Aorta (tissue), 5 donors: ENCODE data around the gene HSD17B11. TPM values are rescaled to one million over a fixed set of nuclear protein-coding genes. Genes with fewer than 3 reads are reported as not detected.
"Not testable (repeated sequence)": the region's sequence is repeated elsewhere in the genome, so short reads cannot be mapped to it uniquely, and the experiment has no call there.

Experiments
- ATAC-seq: fragments of 200-7000 bp; cut with Tn5 transposase; one replicate; pipeline ENCODE4 v1.9.1; 2022; ENCODE audit warnings: moderate library complexity; ENCODE audit not compliant: low FRiP score
- DNase-seq, 2 donors: peaks; one replicate each; pipeline ENCODE4 v3.0.0-alpha.2; 2020
- H3K27ac ChIP-seq, 2 donors: one replicate each; pipeline ENCODE4 v1.5.1; 2013; ENCODE audit warnings: low read length in 2 of 2, mild to moderate bottlenecking in 2 of 2, moderate library complexity in 2 of 2, control low read depth in 1 of 2, inconsistent platforms in 1 of 2, low read depth in 1 of 2
- H3K27me3 ChIP-seq, 2 donors: one replicate each; pipeline ENCODE4 v1.6.1; 2013; ENCODE audit warnings: control low read depth in 1 of 2, low read length in 1 of 2, mild to moderate bottlenecking in 1 of 2, moderate library complexity in 1 of 2; ENCODE audit not compliant: insufficient read depth in 2 of 2, control insufficient read depth in 1 of 2
- H3K36me3 ChIP-seq, 2 donors: one replicate each; pipeline ENCODE4 v1.6.1; 2013; ENCODE audit warnings: control low read depth in 1 of 2, low read length in 1 of 2, mild to moderate bottlenecking in 1 of 2; ENCODE audit not compliant: insufficient read depth in 2 of 2, control insufficient read depth in 1 of 2
- H3K4me1 ChIP-seq, 2 donors: one replicate each; pipeline ENCODE4 v1.6.1; 2013; ENCODE audit warnings: low read length in 2 of 2, control low read depth in 1 of 2, mild to moderate bottlenecking in 1 of 2, moderate library complexity in 1 of 2; ENCODE audit not compliant: insufficient read depth in 2 of 2, control insufficient read depth in 1 of 2
- H3K4me3 ChIP-seq, 2 donors: one replicate each; pipeline ENCODE4 v1.5.1; 2013; ENCODE audit warnings: low read length in 2 of 2, control low read depth in 1 of 2, mild to moderate bottlenecking in 1 of 2
- H3K9me3 ChIP-seq: one replicate; pipeline ENCODE4 v1.6.1; 2013; ENCODE audit warnings: mild to moderate bottlenecking, low read length; ENCODE audit not compliant: control insufficient read depth
- WGBS, 2 donors: extraction: QIAGEN DNeasy Blood & Tissue Kit; methylation state at CpG; one replicate each; pipeline ENCODE4 v1.1.7; 2013; 5-methylcytosine and 5-hydroxymethylcytosine counted together
- intact Hi-C, 2 donors: fragments of 100-400 bp; cut with DNase I; formaldehyde crosslinking; loops; one replicate each; pipeline versions ENCODE4 v1.14.2 to v1.15.0; 2022
- polyA plus RNA-seq, 2 donors: library from polyadenylated mRNA; stranded (reverse); fragments of 200-250 nt; gene quantifications; one replicate each; pipeline ENCODE4 v1.2.3, GENCODE V29; 2013
- total RNA-seq, 2 donors: library from RNA; stranded (reverse); fragmentation: NEBNext Ultra II Directional; extraction: Animal tissue kit (Norgen Biotek cat#: 25700); gene quantifications; one replicate each; pipeline ENCODE4 v1.2.1, GENCODE V29; 2021
- donor health status: healthy with polysubstance abuse.
- donor health status: Bipolar disorder and iron deficiency.
- donor health status: DM: no; HTN: no; CAD: no.
- donor health status: DM: no; HTN: no; CAD: no.
- donor health status: DM: yes; HTN: yes; CAD: no.

Gene HSD17B11
- total and polyA plus RNA-seq, 4 donors: 35.5 to 77.6 (median 63.7) TPM

DNA sequence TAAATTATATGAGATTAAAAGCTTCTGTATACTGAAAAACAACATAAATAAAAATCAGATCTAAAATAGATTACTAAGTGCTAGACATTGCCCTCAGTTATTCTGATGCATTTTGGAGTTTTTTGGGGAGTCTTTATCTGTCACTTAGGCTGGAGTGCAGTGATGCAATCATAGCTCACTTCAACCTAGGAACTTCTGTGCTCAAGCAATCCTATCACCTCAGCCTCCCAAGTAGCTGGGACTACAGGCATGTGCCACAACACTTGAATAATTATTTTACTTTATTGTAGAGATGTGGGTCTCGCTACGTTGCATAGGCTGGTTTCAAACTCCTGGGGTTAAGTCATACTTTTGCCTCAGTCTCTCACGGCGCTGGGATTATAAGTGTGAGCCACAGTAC lies 31.7 kb downstream of the HSD17B11 start:
- no peaks in the 10 kb centered on the region for H3K4me1 ChIP-seq
- 97 to 98% methylated on average over 4 of the region's 4 CpGs for WGBS, 2 donors
- H3K9me3 ChIP-seq: no peaks in the 10 kb centered on the region
- no peak overlapping the region for H3K4me3 ChIP-seq
- no peak overlapping the region for H3K27ac ChIP-seq
- H3K36me3 ChIP-seq: peaks cover 2 to 3% of the 10 kb centered on the region in 2 donors
- H3K27me3 ChIP-seq: no peaks in the 10 kb centered on the region
- ATAC-seq: no peak
- no peak for DNase-seq
- intact Hi-C loops: loop anchor here in 1 of 2 donors (5.0 kb wide), 1 partner anchor 108 kb away; no protein-coding TSS in a partner anchor

DNA sequence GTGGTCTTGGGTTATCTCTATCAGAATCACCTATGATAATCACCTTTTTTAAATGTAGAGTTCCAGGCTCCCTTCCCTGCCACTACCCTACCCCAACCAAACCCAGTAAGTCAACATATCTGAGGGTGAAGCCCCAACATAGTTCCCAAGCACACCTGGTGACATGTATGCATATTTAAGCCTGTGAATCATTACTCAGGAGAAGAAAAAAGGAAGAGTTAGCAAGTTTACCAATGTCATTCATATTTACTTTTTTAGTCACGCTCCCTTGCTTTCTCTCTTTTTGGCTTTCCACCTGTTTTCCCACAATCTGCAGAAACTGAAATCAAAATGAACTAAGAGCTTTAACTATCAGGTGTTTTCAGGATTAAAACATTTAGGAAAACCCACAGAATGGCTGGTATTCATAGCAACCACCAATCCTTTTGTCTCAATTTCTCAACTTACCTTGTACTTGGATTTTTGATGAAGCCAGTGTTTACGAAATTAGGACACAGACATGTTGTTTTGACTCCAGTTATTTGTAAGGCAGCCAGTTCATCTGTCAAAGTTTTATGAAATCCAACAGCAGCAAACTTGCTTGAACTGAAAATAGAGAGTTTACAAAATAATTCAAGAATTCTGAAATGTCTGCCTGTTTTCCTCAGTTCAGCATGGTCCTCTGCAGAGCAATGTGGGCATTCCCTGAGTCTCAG lies 34.0 kb downstream of the HSD17B11 start:
- no peak for ATAC-seq
- no peak for DNase-seq
- H3K4me1 ChIP-seq: no peaks in the 10 kb centered on the region
- 82 to 90% methylated on average over 2 of the region's 2 CpGs for WGBS, 2 donors
- no peak overlapping the region for H3K4me3 ChIP-seq
- no peaks in the 10 kb centered on the region for H3K27me3 ChIP-seq
- peaks cover 2 to 3% of the 10 kb centered on the region in 2 donors for H3K36me3 ChIP-seq
- H3K9me3 ChIP-seq: no peaks in the 10 kb centered on the region
- intact Hi-C loops: loop anchor here in 1 of 2 donors (5.0 kb wide), 1 partner anchor 110 kb away; no protein-coding TSS in a partner anchor
- no peak overlapping the region for H3K27ac ChIP-seq

GRCh38 chr4:87354168-87355102 lies 36.6 kb downstream of the HSD17B11 start:
- Histone ChIP-seq H3K4me1 (no peaks in the 10 kb centered on the region), H3K36me3 (peaks cover 2 to 3% of the 10 kb centered on the region in 2 donors), H3K27ac (peak overlapping the region in 1 of 2 donors; percentile 57), H3K9me3 (no peaks in the 10 kb centered on the region), H3K27me3 (no peaks in the 10 kb centered on the region), H3K4me3 (no peak overlapping the region)
- ATAC-seq (peak; percentile 63), DNase-seq (no peak)
- intact Hi-C loops: loop anchor here in 1 of 2 donors (5.0 kb wide), 1 partner anchor 113 kb away; no protein-coding TSS in a partner anchor
- 25 to 27% methylated on average over 7 of the region's 7 CpGs for WGBS, 2 donors

DNA sequence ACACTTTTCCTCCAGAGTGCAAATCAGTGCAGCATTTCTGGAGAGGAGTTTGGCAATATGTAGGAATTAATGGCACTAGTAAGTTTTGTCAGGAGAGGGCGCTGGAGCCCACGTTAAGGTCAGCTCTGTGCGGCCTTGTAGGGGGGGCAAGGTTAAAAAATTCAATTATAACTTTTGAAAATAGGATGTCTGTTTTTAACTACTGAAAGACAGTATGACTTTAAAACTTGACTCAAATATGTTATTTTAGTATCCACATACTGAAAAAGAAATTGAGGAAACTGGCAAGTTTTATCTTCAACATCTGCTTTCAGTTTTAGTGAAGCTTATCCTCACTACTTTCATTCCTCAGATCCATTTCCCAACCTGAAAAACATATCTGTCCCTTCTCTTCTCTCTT lies 37.4 kb downstream of the HSD17B11 start:
- Histone ChIP-seq H3K36me3 (peaks cover 2 to 3% of the 10 kb centered on the region in 2 donors), H3K4me1 (no peaks in the 10 kb centered on the region), H3K4me3 (no peak overlapping the region), H3K27me3 (no peaks in the 10 kb centered on the region), H3K9me3 (no peaks in the 10 kb centered on the region), H3K27ac (peak overlapping the region in 1 of 2 donors; percentile 36)
- DNase-seq (no peak), ATAC-seq (peak; percentile 78)
- WGBS, 2 donors: 4 to 10% methylated on average over 3 of the region's 3 CpGs
- intact Hi-C loops: no loop called here

DNA sequence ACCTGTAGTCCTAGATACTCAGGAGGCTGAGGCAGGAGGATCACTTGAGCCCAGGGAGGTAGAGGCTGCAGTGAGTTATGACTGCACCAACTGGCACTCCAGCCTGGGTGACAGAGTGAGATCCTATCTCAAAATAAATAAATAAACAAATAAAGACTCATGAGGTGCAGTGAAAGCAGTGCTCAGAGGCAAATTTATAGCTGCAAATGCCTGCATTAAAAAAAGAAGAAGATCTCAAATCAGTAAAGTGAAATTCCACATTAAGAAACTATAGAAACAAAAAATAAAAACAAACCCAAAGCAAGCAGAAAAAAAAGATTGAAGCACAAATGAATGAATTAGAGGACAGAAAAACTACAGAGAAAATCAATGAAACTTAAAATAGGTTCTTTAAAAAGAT lies 45.8 kb downstream of the HSD17B11 start:
- DNase-seq (no peak), ATAC-seq (no peak)
- Histone ChIP-seq H3K27me3 (no peaks in the 10 kb centered on the region), H3K27ac (no peak overlapping the region), H3K4me3 (no peak overlapping the region), H3K36me3 (no peaks in the 10 kb centered on the region), H3K9me3 (no peaks in the 10 kb centered on the region), H3K4me1 (no peaks in the 10 kb centered on the region)
- intact Hi-C loops: no loop called here

- ATAC-seq: no peak
- H3K36me3 ChIP-seq: no peaks in the 10 kb centered on the region
- 92 to 93% methylated on average over 3 of the region's 3 CpGs for WGBS, 2 donors
Observed at GRCh38 chr4:87342872-87343271, 48.1 kb downstream of the HSD17B11 start.

DNA sequence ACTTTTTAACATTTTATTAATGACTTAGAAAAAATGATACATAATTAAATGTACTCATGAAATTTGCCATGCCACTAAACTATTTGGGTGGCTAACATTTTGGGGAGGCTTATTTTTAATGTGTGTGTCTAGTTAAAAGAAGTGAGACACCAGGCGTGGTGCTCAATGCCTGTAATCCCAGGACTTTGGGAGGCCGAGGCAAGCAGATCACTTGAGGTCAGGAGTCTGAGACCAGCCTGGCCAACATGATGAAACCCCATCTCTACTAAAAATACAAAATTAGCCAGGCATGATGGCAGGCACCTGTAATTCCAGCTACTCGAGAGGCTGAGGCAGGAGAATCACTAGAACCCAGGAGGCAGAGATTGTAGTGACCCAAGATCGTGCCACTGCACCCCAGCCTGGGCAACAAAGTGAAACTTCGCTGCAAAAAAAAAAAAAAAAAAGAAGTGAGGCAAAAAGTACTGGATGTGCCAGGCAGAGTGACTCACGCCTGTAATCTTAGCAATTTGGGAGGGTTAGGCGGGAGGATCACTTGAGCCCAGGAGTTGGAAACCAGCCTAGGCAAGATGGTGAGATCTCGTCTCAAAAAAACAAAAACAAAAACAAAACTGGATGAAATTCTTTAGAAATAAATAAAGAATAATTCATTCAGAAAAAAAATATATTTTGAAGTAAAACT lies 48.9 kb downstream of the HSD17B11 start:
- ATAC-seq (peak; percentile 73), DNase-seq (peak in 1 of 2 donors; percentile 66)
- H3K4me1 ChIP-seq, H3K4me3 ChIP-seq, H3K36me3 ChIP-seq, H3K9me3 ChIP-seq, H3K27me3 ChIP-seq, intact Hi-C loops: not testable (repeated sequence)
- WGBS, 2 donors: 6 to 14% methylated on average over 8 of the region's 8 CpGs
- peak overlapping the region in 1 of 2 donors; percentile 51 for H3K27ac ChIP-seq

More at GRCh38 chr4:87342872-87343271, 48.1 kb downstream of the HSD17B11 start:
- intact Hi-C loops: no loop called here
- Histone ChIP-seq H3K27me3 (no peaks in the 10 kb centered on the region), H3K9me3 (no peaks in the 10 kb centered on the region), H3K27ac (peak overlapping the region in 1 of 2 donors; percentile 54), H3K4me3 (no peak overlapping the region), H3K4me1 (no peaks in the 10 kb centered on the region)
- DNase-seq: no peak

GRCh38 chr4:87339440-87339839 lies 51.5 kb downstream of the HSD17B11 start:
- 8 to 10% methylated on average over 2 of the region's 2 CpGs for WGBS, 2 donors
- H3K4me1 ChIP-seq: no peaks in the 10 kb centered on the region
- no peaks in the 10 kb centered on the region for H3K27me3 ChIP-seq
- peak overlapping the region in 1 of 2 donors; percentile 92 for H3K27ac ChIP-seq
- DNase-seq: no peak
- no peak for ATAC-seq
- intact Hi-C loops: no loop called here
- no peak overlapping the region for H3K4me3 ChIP-seq
- H3K9me3 ChIP-seq: no peaks in the 10 kb centered on the region
- H3K36me3 ChIP-seq: no peaks in the 10 kb centered on the region
